ENCODE results near the gene KCNE5. TPM values are rescaled to one million over a fixed set of nuclear protein-coding genes. Genes with fewer than 3 reads are reported as not detected.

KCNE5 gene
- total RNA-seq, 1 experiment from 2014 or later = 2.2 TPM

DNA sequence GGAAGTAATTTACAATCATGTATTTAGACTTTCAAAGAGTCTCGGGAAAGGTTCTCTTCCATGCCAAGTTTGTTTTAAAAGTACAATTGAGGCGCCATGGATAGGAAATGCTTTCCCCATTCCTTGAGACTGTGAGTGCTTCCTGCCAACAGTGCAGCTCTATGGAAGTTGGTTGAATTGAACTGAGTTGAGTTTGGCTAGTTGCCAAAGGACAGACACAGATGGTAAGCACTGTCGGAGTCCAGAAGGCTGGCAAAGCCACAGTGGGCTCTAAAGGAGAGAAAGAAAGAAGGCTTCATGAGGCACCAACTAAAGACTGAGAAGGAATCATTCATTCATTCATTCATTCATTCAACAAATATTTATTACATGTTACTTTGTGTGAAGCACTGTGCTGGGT lies 4.3 kb upstream of the KCNE5 start (continued):
- TF ChIP-seq, protein P1, sequence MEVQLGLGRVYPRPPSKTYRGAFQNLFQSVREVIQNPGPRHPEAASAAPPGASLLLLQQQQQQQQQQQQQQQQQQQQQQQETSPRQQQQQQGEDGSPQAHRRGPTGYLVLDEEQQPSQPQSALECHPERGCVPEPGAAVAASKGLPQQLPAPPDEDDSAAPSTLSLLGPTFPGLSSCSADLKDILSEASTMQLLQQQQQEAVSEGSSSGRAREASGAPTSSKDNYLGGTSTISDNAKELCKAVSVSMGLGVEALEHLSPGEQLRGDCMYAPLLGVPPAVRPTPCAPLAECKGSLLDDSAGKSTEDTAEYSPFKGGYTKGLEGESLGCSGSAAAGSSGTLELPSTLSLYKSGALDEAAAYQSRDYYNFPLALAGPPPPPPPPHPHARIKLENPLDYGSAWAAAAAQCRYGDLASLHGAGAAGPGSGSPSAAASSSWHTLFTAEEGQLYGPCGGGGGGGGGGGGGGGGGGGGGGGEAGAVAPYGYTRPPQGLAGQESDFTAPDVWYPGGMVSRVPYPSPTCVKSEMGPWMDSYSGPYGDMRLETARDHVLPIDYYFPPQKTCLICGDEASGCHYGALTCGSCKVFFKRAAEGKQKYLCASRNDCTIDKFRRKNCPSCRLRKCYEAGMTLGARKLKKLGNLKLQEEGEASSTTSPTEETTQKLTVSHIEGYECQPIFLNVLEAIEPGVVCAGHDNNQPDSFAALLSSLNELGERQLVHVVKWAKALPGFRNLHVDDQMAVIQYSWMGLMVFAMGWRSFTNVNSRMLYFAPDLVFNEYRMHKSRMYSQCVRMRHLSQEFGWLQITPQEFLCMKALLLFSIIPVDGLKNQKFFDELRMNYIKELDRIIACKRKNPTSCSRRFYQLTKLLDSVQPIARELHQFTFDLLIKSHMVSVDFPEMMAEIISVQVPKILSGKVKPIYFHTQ (CRISPR knock-in tag; IDR thresholded peaks at IDR 0.05) = no peak

DNA sequence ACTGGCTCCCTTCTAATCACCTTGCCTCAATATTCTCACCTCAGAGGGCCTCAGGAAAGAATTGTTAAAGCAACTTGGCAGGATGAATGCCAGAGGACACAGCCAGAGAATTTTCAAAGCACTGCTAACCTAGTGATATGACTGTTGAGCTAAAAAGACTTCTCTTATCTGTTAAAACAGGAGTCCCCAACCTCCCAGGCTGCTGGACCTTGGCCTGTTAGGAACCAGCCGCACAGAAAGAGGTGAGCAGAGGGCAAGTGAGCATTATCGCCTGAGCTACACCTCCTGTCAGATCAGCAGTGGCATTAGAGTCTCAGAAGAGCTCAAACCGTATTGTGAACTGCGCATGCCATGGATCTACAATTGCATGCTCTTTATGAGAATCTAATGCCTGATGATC lies 1.7 kb upstream of the KCNE5 start:
- H3K4me1 Mint-ChIP-seq = peaks cover 4% of the 10 kb centered on the region
- peaks cover 5% of the 10 kb centered on the region for H3K9me3 Mint-ChIP-seq
- H3K27me3 Mint-ChIP-seq (ENCODE audit: low read depth) = peaks cover 18% of the 10 kb centered on the region
- no peak overlapping the region for H3K4me3 Mint-ChIP-seq
- ATAC-seq (no peak), DNase-seq (ENCODE audit: low spot score) (no peak)
- H3K36me3 Mint-ChIP-seq = peaks cover 6% of the 10 kb centered on the region; the same call in 1 of the 2 replicates
- TF ChIP-seq TCF7 (CRISPR knock-in tag; IDR thresholded peaks at IDR 0.05; ENCODE audit: low read depth) (no peak), NFE2L1 (CRISPR knock-in tag; IDR thresholded peaks at IDR 0.05) (no peak), KAT7 (CRISPR knock-in tag; IDR thresholded peaks at IDR 0.05; ENCODE audit: borderline replicate concordance) (no peak), CREB1 (CRISPR knock-in tag; IDR thresholded peaks at IDR 0.05) (no peak), TEAD1 (CRISPR knock-in tag; IDR thresholded peaks at IDR 0.05) (no peak), ZNF416 (CRISPR knock-in tag; IDR thresholded peaks at IDR 0.05) (no peak), CREM (CRISPR knock-in tag; IDR thresholded peaks at IDR 0.05) (no peak), MXD4 (CRISPR knock-in tag; IDR thresholded peaks at IDR 0.05; ENCODE audit: borderline replicate concordance) (no peak), JAZF1 (CRISPR knock-in tag; IDR thresholded peaks at IDR 0.05) (no peak), ATF1 (CRISPR knock-in tag; IDR thresholded peaks at IDR 0.05) (no peak), MYBL2 (CRISPR knock-in tag; IDR thresholded peaks at IDR 0.05) (no peak), ZNF263 (CRISPR knock-in tag; IDR thresholded peaks at IDR 0.05; ENCODE audit: low read depth) (no peak), RORB (CRISPR knock-in tag; IDR thresholded peaks at IDR 0.05) (no peak), ESRRA (CRISPR knock-in tag; IDR thresholded peaks at IDR 0.05; ENCODE audit: borderline replicate concordance) (no peak), ZBTB21 (CRISPR knock-in tag; IDR thresholded peaks at IDR 0.05; ENCODE audit: borderline replicate concordance) (no peak)
- TF ChIP-seq, protein P2, sequence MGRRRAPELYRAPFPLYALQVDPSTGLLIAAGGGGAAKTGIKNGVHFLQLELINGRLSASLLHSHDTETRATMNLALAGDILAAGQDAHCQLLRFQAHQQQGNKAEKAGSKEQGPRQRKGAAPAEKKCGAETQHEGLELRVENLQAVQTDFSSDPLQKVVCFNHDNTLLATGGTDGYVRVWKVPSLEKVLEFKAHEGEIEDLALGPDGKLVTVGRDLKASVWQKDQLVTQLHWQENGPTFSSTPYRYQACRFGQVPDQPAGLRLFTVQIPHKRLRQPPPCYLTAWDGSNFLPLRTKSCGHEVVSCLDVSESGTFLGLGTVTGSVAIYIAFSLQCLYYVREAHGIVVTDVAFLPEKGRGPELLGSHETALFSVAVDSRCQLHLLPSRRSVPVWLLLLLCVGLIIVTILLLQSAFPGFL (CRISPR knock-in tag; IDR thresholded peaks at IDR 0.05; ENCODE audit: borderline replicate concordance) = no peak
- TF ChIP-seq, protein P3, sequence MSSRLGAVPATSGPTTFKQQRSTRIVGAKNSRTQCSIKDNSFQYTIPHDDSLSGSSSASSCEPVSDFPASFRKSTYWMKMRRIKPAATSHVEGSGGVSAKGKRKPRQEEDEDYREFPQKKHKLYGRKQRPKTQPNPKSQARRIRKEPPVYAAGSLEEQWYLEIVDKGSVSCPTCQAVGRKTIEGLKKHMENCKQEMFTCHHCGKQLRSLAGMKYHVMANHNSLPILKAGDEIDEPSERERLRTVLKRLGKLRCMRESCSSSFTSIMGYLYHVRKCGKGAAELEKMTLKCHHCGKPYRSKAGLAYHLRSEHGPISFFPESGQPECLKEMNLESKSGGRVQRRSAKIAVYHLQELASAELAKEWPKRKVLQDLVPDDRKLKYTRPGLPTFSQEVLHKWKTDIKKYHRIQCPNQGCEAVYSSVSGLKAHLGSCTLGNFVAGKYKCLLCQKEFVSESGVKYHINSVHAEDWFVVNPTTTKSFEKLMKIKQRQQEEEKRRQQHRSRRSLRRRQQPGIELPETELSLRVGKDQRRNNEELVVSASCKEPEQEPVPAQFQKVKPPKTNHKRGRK (CRISPR knock-in tag; IDR thresholded peaks at IDR 0.05; ENCODE audit: borderline replicate concordance) = no peak
- TF ChIP-seq, protein P4, sequence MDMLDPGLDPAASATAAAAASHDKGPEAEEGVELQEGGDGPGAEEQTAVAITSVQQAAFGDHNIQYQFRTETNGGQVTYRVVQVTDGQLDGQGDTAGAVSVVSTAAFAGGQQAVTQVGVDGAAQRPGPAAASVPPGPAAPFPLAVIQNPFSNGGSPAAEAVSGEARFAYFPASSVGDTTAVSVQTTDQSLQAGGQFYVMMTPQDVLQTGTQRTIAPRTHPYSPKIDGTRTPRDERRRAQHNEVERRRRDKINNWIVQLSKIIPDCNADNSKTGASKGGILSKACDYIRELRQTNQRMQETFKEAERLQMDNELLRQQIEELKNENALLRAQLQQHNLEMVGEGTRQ (CRISPR knock-in tag; IDR thresholded peaks at IDR 0.05) = no peak
- TF ChIP-seq, protein P5, sequence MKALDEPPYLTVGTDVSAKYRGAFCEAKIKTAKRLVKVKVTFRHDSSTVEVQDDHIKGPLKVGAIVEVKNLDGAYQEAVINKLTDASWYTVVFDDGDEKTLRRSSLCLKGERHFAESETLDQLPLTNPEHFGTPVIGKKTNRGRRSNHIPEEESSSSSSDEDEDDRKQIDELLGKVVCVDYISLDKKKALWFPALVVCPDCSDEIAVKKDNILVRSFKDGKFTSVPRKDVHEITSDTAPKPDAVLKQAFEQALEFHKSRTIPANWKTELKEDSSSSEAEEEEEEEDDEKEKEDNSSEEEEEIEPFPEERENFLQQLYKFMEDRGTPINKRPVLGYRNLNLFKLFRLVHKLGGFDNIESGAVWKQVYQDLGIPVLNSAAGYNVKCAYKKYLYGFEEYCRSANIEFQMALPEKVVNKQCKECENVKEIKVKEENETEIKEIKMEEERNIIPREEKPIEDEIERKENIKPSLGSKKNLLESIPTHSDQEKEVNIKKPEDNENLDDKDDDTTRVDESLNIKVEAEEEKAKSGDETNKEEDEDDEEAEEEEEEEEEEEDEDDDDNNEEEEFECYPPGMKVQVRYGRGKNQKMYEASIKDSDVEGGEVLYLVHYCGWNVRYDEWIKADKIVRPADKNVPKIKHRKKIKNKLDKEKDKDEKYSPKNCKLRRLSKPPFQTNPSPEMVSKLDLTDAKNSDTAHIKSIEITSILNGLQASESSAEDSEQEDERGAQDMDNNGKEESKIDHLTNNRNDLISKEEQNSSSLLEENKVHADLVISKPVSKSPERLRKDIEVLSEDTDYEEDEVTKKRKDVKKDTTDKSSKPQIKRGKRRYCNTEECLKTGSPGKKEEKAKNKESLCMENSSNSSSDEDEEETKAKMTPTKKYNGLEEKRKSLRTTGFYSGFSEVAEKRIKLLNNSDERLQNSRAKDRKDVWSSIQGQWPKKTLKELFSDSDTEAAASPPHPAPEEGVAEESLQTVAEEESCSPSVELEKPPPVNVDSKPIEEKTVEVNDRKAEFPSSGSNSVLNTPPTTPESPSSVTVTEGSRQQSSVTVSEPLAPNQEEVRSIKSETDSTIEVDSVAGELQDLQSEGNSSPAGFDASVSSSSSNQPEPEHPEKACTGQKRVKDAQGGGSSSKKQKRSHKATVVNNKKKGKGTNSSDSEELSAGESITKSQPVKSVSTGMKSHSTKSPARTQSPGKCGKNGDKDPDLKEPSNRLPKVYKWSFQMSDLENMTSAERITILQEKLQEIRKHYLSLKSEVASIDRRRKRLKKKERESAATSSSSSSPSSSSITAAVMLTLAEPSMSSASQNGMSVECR (CRISPR knock-in tag; IDR thresholded peaks at IDR 0.05; ENCODE audit: borderline replicate concordance) = no peak
- CTCF ChIA-PET = no interaction called here
- no peak overlapping the region for H3K27ac Mint-ChIP-seq
- POLR2A ChIA-PET = no interaction called here
